T-helper 9 cell (primary cell): ENCODE results near the gene RABIF.
"Not testable (repeated sequence)": the region's sequence is repeated elsewhere in the genome, so short reads cannot be mapped to it uniquely, and the experiment has no call there.

Experiments
- DNase-seq: peaks from one replicate; pipeline ENCODE4 v3.0.0-alpha.2; 2020

RABIF gene

GRCh38 chr1:202831906-202832305, 57.0 kb downstream of the RABIF start:
- DNase-seq = no peak

- DNase-seq = not testable (repeated sequence)
Measured at GRCh38 chr1:202829223-202829622, 59.7 kb downstream of the RABIF start.
